HCT116 (cell line): ENCODE data around the gene BCDIN3D. TPM values are rescaled to one million over a fixed set of nuclear protein-coding genes. Genes with fewer than 3 reads are reported as not detected.

Source experiments
- ATAC-seq: fragments of 200-7000 bp; cut with Tn5 transposase; 2 replicates; pipeline ENCODE4 v1.9.1; 2020; ENCODE audit warnings: mild to moderate bottlenecking, moderate library complexity
- BruUV-seq: library from RNA; stranded (reverse); fragments of 400-500 nt; replicated peaks from 2 replicates; lab custom pipeline; 2021; lab: Mats Ljungman, UMichigan
- CTCF ChIA-PET: fragments of 300-600 bp; sonication (Branson Sonifier 250); formaldehyde crosslinking; loops from one replicate; lab custom pipeline; 2021; ENCODE audit warnings: antibody characterized with exemption; lab: Charles Lee
- POLR2A ChIA-PET: fragments of 300-600, 350-600 bp; sonication (Branson Sonifier 250); formaldehyde crosslinking; loops from one replicate; lab custom pipeline; 2021; ENCODE audit warnings: antibody characterized with exemption; lab: Charles Lee
- RAD21 ChIA-PET, 2 experiments: fragments of 300-600 bp; sonication (Branson Sonifier 250); formaldehyde crosslinking; loops; one replicate each; lab custom pipeline; 2023; ENCODE audit warnings: low total read pairs in 2 of 2; ENCODE audit not compliant: uncharacterized antibody in 2 of 2, unreplicated experiment in 2 of 2, low non-redundant PET in 1 of 2; lab: Charles Lee
- DNase-seq: peaks from one replicate; pipeline ENCODE4 v3.0.0-alpha.2; 2010; ENCODE audit warnings: low read depth, low spot score
- H2AFZ ChIP-seq: fragments of 200-600 bp; shearing (Covaris generic), sonication (generic); 2 replicates; pipeline ENCODE4 v1.6.1; 2017; ENCODE audit warnings: low read depth, mixed run types, mixed read lengths, antibody characterized with exemption, low read length; ENCODE audit not compliant: poor library complexity, severe bottlenecking
- H3K27ac ChIP-seq: 2 replicates; pipeline ENCODE4 v1.5.1; 2012; ENCODE audit warnings: low read depth, low read length
- H3K27me3 ChIP-seq: fragments of 200-600 bp; sonication (generic); 2 replicates; pipeline ENCODE4 v1.6.1; 2016; ENCODE audit warnings: mixed run types, low read length, mixed read lengths; ENCODE audit not compliant: insufficient read depth
- H3K36me3 ChIP-seq, 2 experiments: fragments of 200-500 bp in 1 of 2; fragments of 200-600 bp in 1 of 2; sonication (Bioruptor generic) in 1 of 2; sonication (generic) in 1 of 2; 2 replicates each; pipeline versions ENCODE4 v1.5.1 to v1.6.1; 2014 to 2016; ENCODE audit warnings: low read length in 2 of 2, inconsistent platforms in 1 of 2, mixed read lengths in 1 of 2, mixed run types in 1 of 2; ENCODE audit not compliant: insufficient read depth in 2 of 2, control insufficient read depth in 1 of 2
- H3K4me1 ChIP-seq, 2 experiments: fragments of 200-600 bp in 1 of 2; sonication (generic) in 1 of 2; 2 replicates each; pipeline versions ENCODE4 v1.5.1 to v1.6.1; 2012 to 2017; ENCODE audit warnings: low read length in 2 of 2, inconsistent platforms in 1 of 2, mild to moderate bottlenecking in 1 of 2, mixed read lengths in 1 of 2, mixed run types in 1 of 2, moderate library complexity in 1 of 2; ENCODE audit not compliant: insufficient read depth in 2 of 2, control insufficient read depth in 1 of 2
- H3K4me2 ChIP-seq: fragments of 200-600 bp; sonication (generic); 2 replicates; pipeline ENCODE4 v1.6.1; 2017; ENCODE audit warnings: mixed run types, low read length, mixed read lengths
- H3K4me3 ChIP-seq, 2 experiments: fragments of 200-600 bp in 1 of 2; sonication (generic) in 1 of 2; replicated peaks in 1 of 2; 2 replicates each; pipeline ENCODE4 v1.5.1; 2011 to 2016; ENCODE audit warnings: low read length in 2 of 2, control low read depth in 1 of 2, low read depth in 1 of 2, mild to moderate bottlenecking in 1 of 2, mixed read lengths in 1 of 2, mixed run types in 1 of 2
- H3K79me2 ChIP-seq: fragments of 200-600 bp; sonication (generic); 2 replicates; pipeline ENCODE4 v1.6.1; 2017; ENCODE audit warnings: mild to moderate bottlenecking, mixed run types, low read length, moderate library complexity, mixed read lengths; ENCODE audit not compliant: insufficient read depth
- H3K9ac ChIP-seq: fragments of 200-600 bp; sonication (generic); 2 replicates; pipeline ENCODE4 v1.6.1; 2016; ENCODE audit warnings: low read length, mixed read lengths
- H3K9me2 ChIP-seq: fragments of 200-600 bp; sonication (generic), shearing (Covaris generic); 2 replicates; pipeline ENCODE4 v1.6.1; 2017; ENCODE audit warnings: mixed run types, mild to moderate bottlenecking, moderate library complexity; ENCODE audit not compliant: insufficient read depth
- H3K9me3 ChIP-seq, 2 experiments: fragments of 200-500 bp in 1 of 2; fragments of 200-600 bp in 1 of 2; sonication (Bioruptor generic) in 1 of 2; sonication (generic) in 1 of 2; 2 replicates each; pipeline ENCODE4 v1.6.1; 2014 to 2017; ENCODE audit warnings: low read length in 2 of 2, mixed read lengths in 2 of 2, inconsistent platforms in 1 of 2, low read depth in 1 of 2, mild to moderate bottlenecking in 1 of 2, mixed run types in 1 of 2, moderate library complexity in 1 of 2; ENCODE audit not compliant: control insufficient read depth in 1 of 2, insufficient read depth in 1 of 2
- H4K20me1 ChIP-seq: fragments of 200-600 bp; sonication (generic), shearing (Covaris generic); 2 replicates; pipeline ENCODE4 v1.6.1; 2017; ENCODE audit warnings: mixed run types, mild to moderate bottlenecking, moderate library complexity; ENCODE audit not compliant: insufficient read depth
- ATF3 ChIP-seq: IDR thresholded peaks from 2 replicates; pipeline ENCODE4 v1.6.1; 2012
- CBX3 ChIP-seq: IDR thresholded peaks from 2 replicates; pipeline ENCODE4 v1.6.1; 2012; ENCODE audit warnings: low read depth
- ELF1 ChIP-seq: IDR thresholded peaks from 2 replicates; pipeline ENCODE4 v1.6.1; 2012; ENCODE audit warnings: low read depth, borderline replicate concordance
- EZH2phosphoT487 ChIP-seq: fragments of 200-600 bp; IDR thresholded peaks from 2 replicates; pipeline ENCODE4 v1.6.1; 2018; ENCODE audit warnings: antibody characterized with exemption, borderline replicate concordance
- FOSL1 ChIP-seq: IDR thresholded peaks from 2 replicates; pipeline ENCODE4 v1.6.1; 2012; ENCODE audit warnings: low read depth
- JUND ChIP-seq: IDR thresholded peaks from 2 replicates; pipeline ENCODE4 v1.6.1; 2012
- MAX ChIP-seq: IDR thresholded peaks from 2 replicates; pipeline ENCODE4 v1.6.1; 2012
- RAD21 ChIP-seq: IDR thresholded peaks from 2 replicates; pipeline ENCODE4 v1.6.1; 2012; ENCODE audit warnings: low read depth, mild to moderate bottlenecking
- REST ChIP-seq: IDR thresholded peaks from 2 replicates; pipeline ENCODE4 v1.6.1; 2012; ENCODE audit warnings: low read depth
- SP1 ChIP-seq: IDR thresholded peaks from 2 replicates; pipeline ENCODE4 v1.6.1; 2012; ENCODE audit warnings: low read depth
- SRF ChIP-seq: IDR thresholded peaks from 2 replicates; pipeline ENCODE4 v1.6.1; 2012; ENCODE audit warnings: low read depth
- TCF7L2 ChIP-seq: IDR thresholded peaks from 2 replicates; pipeline ENCODE4 v1.7.0; 2011; ENCODE audit warnings: borderline replicate concordance, inconsistent platforms; ENCODE audit not compliant: insufficient read depth, insufficient read length; ENCODE audit errors: extremely low read depth
- YY1 ChIP-seq: IDR thresholded peaks from 2 replicates; pipeline ENCODE4 v1.6.1; 2011; ENCODE audit warnings: low read length, low read depth, moderate library complexity, mild to moderate bottlenecking; ENCODE audit not compliant: insufficient replicate concordance; ENCODE audit errors: extremely low read depth
- ZBTB33 ChIP-seq: IDR thresholded peaks from 2 replicates; pipeline ENCODE4 v1.6.1; 2011; ENCODE audit warnings: mild to moderate bottlenecking, low read length, moderate library complexity; ENCODE audit not compliant: insufficient replicate concordance; ENCODE audit errors: extremely low read depth
- intact Hi-C: fragments of 100-400 bp; cut with micrococcal nuclease; formaldehyde crosslinking; loops from 2 replicates; pipeline ENCODE4 v1.10.0; 2022
- total RNA-seq: library from RNA; stranded (reverse); gene quantifications from one replicate; pipeline ENCODE4 v1.2.1, GENCODE V29; 2021; ENCODE audit not compliant: unreplicated experiment

Gene BCDIN3D
- total RNA-seq, 1 experiment from 2014 or later: 5.7 TPM

GRCh38 chr12:49891476-49891875, 48.6 kb upstream of the BCDIN3D start (continued):
- TF ChIP-seq ZBTB33 (no peak), ELF1 (no peak), JUND (no peak), CBX3 (no peak), FOSL1 (no peak), MAX (no peak)
- TF ChIP-seq, all 23 proteins: peak for 0

- Histone ChIP-seq H2AFZ (no peak overlapping the region), H3K4me3 (no peak overlapping the region), H4K20me1 (no peaks in the 10 kb centered on the region), H3K27me3 (peaks cover 3% of the 10 kb centered on the region; the same call in 1 of the 2 replicates), H3K9me2 (no peaks in the 10 kb centered on the region), H3K36me3 (no peaks in the 10 kb centered on the region), H3K9me3 (no peaks in the 10 kb centered on the region), H3K79me2 (no peaks in the 10 kb centered on the region), H3K9ac (no peak overlapping the region), H3K4me1 (peaks cover 0 to 10% of the 10 kb centered on the region in 2 experiments; a peak in 2 of 4 replicates), H3K27ac (no peak overlapping the region), H3K4me2 (no peak overlapping the region)
- intact Hi-C loops: no loop called here
- no peak for DNase-seq
- POLR2A ChIA-PET: no interaction called here
- BruUV-seq: no TSS peak
- RAD21 ChIA-PET: no interaction called here
- ATAC-seq: no peak
- no peak for TF ChIP-seq FOSL1
- no peak for TF ChIP-seq SP1
- TF ChIP-seq SRF: no peak
- no peak for TF ChIP-seq MAX
- TF ChIP-seq JUND: no peak
- no peak for TF ChIP-seq REST
- TF ChIP-seq CBX3: no peak
- TF ChIP-seq TCF7L2: no peak
- no peak for TF ChIP-seq RAD21
- TF ChIP-seq EZH2phosphoT487: no peak
- TF ChIP-seq ATF3: no peak
- TF ChIP-seq YY1: no peak
- CTCF ChIA-PET: no interaction called here
Observed at GRCh38 chr12:49891012-49891411, 48.1 kb upstream of the BCDIN3D start.
